Measurements from ENCODE around the gene PML.
"Not testable (repeated sequence)": the region's sequence is repeated elsewhere in the genome, so short reads cannot be mapped to it uniquely, and the experiment has no call there.

PML gene

GRCh38 chr15:74063425-74064146, 69.1 kb downstream of the PML start:
- not testable (repeated sequence) for DNase-seq

DNA sequence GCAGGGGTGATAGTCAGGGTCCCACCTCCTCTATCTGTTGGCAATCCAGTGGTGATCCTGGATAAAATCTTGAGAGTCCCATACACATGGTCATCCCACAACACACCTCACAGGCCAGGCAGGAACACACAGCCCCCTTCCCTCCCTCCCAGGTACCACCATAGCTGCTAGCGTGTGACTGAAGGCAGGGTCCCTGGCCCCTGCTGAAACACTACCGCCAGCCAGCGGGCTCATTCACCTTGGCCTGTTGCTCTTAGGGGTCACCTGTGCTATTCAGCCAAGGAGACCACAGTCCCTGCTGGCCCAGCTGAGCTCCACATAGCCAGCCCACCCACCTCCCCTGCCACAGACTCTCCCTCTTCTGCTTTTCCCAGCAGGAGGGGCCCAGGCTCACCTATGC, 69.7 kb downstream of the PML start:
- DNase-seq = not testable (repeated sequence)

- DNase-seq = not testable (repeated sequence)
Observed at GRCh38 chr15:74064822-74065221, 70.3 kb downstream of the PML start.

DNA sequence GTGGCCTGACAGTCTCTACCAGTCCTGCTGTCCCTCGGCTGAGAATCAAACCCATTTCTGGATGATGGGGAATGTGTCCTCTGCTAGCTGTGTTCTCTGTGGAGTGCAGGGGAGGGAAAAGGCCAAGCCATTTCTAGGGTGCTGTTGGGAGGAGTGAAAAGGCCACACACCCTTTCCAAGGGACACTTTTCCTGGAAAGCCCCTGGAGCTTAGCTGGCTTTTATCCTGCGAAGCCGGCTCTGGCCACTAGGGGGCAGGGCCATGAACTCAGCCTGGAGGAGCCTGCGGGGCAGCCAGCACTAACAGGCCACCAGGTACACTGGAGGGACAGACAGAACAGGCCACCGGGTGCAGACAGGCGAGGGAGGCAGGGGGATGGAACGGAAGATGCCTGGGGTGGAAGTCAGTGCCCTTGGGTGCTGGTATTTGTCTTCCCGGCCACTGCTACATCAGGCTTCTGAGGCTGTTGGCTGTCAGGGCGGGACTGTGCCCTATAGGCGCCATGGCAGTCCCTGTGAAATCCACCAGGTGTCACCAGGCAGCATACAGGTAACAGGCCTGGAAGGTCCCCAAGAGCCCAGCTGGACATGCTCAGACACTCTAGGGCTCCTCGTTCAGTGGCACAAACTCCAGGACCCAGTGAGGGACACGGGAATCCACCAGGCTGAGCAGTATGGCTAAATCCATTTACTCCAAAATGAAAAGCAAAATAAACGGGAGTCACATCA, 71.3 kb downstream of the PML start:
- DNase-seq = not testable (repeated sequence)

DNA sequence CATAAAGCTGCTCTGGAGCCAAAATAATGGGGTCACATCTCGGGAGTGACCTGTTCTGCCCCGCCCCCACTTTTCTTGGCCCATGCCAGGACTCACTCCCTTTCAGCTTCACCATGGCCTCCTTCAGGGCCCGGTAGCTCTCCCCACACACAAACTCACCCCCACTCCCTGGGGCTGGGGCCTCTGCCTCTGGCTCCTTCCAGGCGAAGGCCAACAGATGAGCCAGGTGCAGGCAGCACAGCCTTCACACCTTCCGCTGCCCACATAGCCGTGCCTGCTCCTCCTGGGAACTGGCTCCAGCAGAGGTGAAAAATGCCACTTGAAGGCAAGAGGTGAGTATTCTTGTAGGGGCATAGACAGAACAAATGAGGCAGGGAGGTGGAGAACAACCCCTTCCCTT, 77.1 kb downstream of the PML start:
- DNase-seq = not testable (repeated sequence)

GRCh38 chr15:74072132-74072531, 77.6 kb downstream of the PML start:
- DNase-seq = not testable (repeated sequence)

GRCh38 chr15:74072614-74073337, 78.3 kb downstream of the PML start:
- not testable (repeated sequence) for DNase-seq

- not testable (repeated sequence) for DNase-seq
Observed at GRCh38 chr15:74075781-74076180, 81.3 kb downstream of the PML start.

DNA sequence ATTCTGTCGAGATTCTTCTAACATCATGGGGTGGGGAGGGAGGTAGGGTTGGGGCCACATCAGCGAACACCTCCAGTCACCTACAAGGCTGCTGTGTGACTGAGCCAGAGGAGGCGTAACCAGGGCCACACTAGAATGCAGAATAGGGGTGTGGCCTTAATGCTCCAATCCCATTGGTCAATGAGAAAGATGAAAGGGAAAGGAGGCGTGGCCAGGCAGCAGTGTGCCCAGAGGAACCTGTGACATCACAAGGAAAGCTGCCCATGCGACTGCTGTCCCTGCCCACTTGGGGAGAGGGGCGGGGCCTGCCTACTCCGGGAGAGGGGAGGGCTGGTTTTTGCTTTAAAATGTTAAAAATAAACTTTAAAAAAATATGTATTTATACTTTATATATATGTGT, 87.9 kb downstream of the PML start, which contains the start of gene GOLGA6A:
GOLGA6A (minus strand) TSS at position 101 of the 400 bp plus-strand sequence; CDS start at position 60, 41 bp downstream.
- not testable (repeated sequence) for DNase-seq

DNA sequence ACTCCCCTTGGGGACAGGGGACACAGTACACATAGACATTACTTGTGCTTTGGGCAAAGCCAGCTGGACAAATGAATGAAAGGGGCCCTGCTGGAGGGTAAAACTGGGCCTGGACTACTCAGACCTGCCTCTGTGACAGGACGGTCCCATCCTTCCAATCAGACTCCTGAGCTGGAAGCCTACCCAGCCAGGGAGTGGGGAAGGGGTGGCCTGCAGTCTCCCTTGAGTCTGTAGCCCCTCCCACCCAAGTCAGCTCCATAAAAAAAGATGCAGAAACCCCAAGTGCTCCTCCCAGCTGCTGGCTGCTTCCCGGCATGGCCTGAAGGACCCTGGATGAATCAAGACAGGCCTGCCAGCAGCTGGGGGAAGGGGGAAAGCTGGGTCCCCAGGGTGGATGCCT, 100.1 kb downstream of the PML start:
- not testable (repeated sequence) for DNase-seq

- not testable (repeated sequence) for DNase-seq
Observed at GRCh38 chr15:74095610-74096009, 101.1 kb downstream of the PML start.

DNA sequence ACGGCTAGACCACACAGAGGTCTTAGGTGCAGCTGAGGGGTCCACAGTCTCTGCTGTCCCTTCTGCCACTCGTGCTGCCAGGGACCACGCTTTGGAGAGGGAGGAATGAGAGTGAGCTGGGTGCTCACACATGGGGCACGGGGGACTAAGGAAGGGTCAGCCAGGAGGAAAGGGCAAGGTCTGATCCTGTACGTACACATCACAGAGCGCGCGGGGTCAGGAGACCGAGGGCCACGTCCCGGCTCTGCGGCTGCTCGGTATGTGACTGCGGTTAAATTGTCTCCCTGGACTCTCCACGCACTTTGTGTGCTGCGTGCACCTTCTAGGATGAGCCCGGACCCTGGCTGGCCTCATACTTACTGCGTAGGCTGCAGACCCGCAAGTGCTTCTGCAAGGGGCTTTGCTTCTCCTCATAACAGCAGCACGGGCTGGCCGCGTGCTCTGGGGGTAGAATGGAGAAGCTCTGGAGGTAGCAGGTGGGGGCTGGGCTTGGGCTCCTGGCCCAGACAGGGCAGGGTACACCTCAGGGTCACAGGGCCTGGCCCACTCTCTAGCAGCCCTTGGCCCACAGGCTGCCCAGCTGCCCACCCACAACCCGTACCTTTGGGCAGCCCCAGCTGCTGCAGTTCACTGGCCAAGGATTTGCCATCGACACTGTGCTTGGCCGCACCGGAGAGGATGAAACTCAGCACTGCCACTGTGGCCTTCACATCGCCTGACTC, 102.4 kb downstream of the PML start:
- DNase-seq = not testable (repeated sequence)
